Right lobe of liver (tissue), 6 donors: ENCODE results near the gene CFAP92. TPM values are rescaled to one million over a fixed set of nuclear protein-coding genes. Genes with fewer than 3 reads are reported as not detected.

Source experiments
- ATAC-seq, 4 donors: fragments of 200-7000 bp; cut with Tn5 transposase; one replicate each; pipeline ENCODE4 v1.9.1; 2020; ENCODE audit warnings: mild to moderate bottlenecking in 4 of 4, moderate library complexity in 4 of 4
- DNase-seq, 3 donors: peaks; one replicate each; pipeline ENCODE4 v3.0.0-alpha.2; 2020
- H3K27ac ChIP-seq, 3 donors: fragments of 200-600 bp; one replicate each; pipeline ENCODE4 v1.8.0; 2022
- H3K27me3 ChIP-seq, 2 donors: fragments of 200-600 bp; one replicate each; pipeline ENCODE4 v1.8.0; 2022
- H3K36me3 ChIP-seq, 4 donors: fragments of 200-600 bp; sonication (generic) in 1 of 4; one replicate each; pipeline versions ENCODE4 v1.5.1 to v1.8.0; 2017 to 2022; ENCODE audit warnings: control low read depth in 1 of 4
- H3K4me1 ChIP-seq, 4 donors: fragments of 200-600 bp; sonication (generic) in 1 of 4; one replicate each; pipeline versions ENCODE4 v1.5.1 to v1.8.0; 2017 to 2022; ENCODE audit warnings: control low read depth in 1 of 4
- H3K4me3 ChIP-seq, 3 donors: fragments of 200-600 bp; one replicate each; pipeline ENCODE4 v1.8.0; 2022
- H3K9me3 ChIP-seq, 4 donors: fragments of 200-600 bp; sonication (generic) in 1 of 4; one replicate each; pipeline versions ENCODE4 v1.5.1 to v1.8.0; 2017 to 2022; ENCODE audit warnings: control low read depth in 1 of 4
- POLR2A ChIP-seq: fragments of 450-650 bp; IDR thresholded peaks from one replicate; pipeline ENCODE4 v1.6.1; 2017; ENCODE audit warnings: antibody characterized with exemption, mild to moderate bottlenecking
- WGBS: methylation state at CpG from one replicate; pipeline ENCODE4 v1.1.6; 2018; ENCODE audit warnings: low coverage, low lambda C conversion rate; ENCODE audit not compliant: insufficient coverage; ENCODE audit errors: missing lambda C conversion rate; 5-methylcytosine and 5-hydroxymethylcytosine counted together
- intact Hi-C, 2 donors: fragments of 100-400 bp; cut with DNase I; formaldehyde crosslinking; loops; one replicate each; pipeline versions ENCODE4 v1.11.2 to v1.14.1; 2022
- total RNA-seq, 6 experiments: library from RNA; depleted of rRNA in 2 of 6; stranded (reverse); fragments of >200 nt in 2 of 6; fragmentation: NEBNext Ultra II Directional in 3 of 6; extraction: Animal tissue kit (Norgen Biotek cat#: 25700) in 3 of 6; gene quantifications; one replicate each; pipeline versions ENCODE4 v1.1.0 to v1.2.4, GENCODE V29; 2016 to 2023
- TF ChIP-seq, protein P1 (sequence below), 4 donors: fragments of 200-600 bp in 3 of 4; fragments of 450-650 bp in 1 of 4; IDR thresholded peaks; one replicate each; pipeline versions ENCODE4 v1.5.1 to v1.8.0; 2016 to 2022; ENCODE audit warnings: antibody characterized with exemption in 4 of 4, mild to moderate bottlenecking in 2 of 4
- donor health status: DM: no; HTN: yes; CAD: no.
- donor health status: DM: no; HTN: no; CAD: no.
- donor health status: DM: no; HTN: no; CAD: no.
- donor health status: DM: no; HTN: yes; CAD: no.
- donor health status: DM: no; HTN: yes; CAD: no.

Gene CFAP92
- total RNA-seq, 6 experiments from 2014 or later, result 0.05 to 0.21 (median 0.08) TPM; not detected in 2

GRCh38 chr3:128996726-128997125 lies 2.9 kb upstream of the CFAP92 start:
- Histone ChIP-seq H3K27ac (no peak overlapping the region), H3K4me1 (peaks cover 0 to 16% (median 0%) of the 10 kb centered on the region in 4 donors), H3K9me3 (no peaks in the 10 kb centered on the region), H3K36me3 (no peaks in the 10 kb centered on the region), H3K4me3 (no peak overlapping the region), H3K27me3 (peaks cover 0 to 24% of the 10 kb centered on the region in 2 donors)
- intact Hi-C loops, result no loop called here
- no peak for DNase-seq
- WGBS, result 82% methylated on average over 3 of the region's 5 CpGs
- no peak for TF ChIP-seq POLR2A
- TF ChIP-seq, protein P1, sequence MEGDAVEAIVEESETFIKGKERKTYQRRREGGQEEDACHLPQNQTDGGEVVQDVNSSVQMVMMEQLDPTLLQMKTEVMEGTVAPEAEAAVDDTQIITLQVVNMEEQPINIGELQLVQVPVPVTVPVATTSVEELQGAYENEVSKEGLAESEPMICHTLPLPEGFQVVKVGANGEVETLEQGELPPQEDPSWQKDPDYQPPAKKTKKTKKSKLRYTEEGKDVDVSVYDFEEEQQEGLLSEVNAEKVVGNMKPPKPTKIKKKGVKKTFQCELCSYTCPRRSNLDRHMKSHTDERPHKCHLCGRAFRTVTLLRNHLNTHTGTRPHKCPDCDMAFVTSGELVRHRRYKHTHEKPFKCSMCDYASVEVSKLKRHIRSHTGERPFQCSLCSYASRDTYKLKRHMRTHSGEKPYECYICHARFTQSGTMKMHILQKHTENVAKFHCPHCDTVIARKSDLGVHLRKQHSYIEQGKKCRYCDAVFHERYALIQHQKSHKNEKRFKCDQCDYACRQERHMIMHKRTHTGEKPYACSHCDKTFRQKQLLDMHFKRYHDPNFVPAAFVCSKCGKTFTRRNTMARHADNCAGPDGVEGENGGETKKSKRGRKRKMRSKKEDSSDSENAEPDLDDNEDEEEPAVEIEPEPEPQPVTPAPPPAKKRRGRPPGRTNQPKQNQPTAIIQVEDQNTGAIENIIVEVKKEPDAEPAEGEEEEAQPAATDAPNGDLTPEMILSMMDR (IDR thresholded peaks at IDR 0.05), result no peak
- no peak for ATAC-seq

DNA sequence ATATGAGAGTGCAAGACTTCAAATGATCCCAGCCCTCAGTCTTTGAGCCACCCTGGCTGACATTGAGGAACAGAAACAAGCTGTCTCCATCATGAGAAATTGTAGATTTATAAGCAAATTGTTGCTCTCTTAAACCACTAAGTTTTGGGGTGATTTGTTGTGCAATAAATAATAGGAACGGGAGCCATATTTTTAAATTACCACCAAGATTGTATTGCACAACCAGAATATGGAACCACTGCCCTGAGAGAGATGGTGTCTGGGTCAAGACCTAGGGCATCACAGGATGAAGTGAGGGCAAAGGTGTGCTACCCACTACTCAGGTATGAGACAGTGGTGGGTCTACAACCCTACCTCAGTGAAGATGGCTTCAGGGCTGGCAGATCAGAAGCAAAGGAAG lies 2.3 kb upstream of the CFAP92 start:
- H3K4me1 ChIP-seq, result peaks cover 0 to 12% (median 0%) of the 10 kb centered on the region in 4 donors
- no peaks in the 10 kb centered on the region for H3K9me3 ChIP-seq
- ATAC-seq (no peak), DNase-seq (no peak)
- no peak overlapping the region for H3K4me3 ChIP-seq
- peaks cover 0 to 20% of the 10 kb centered on the region in 2 donors for H3K27me3 ChIP-seq
- H3K27ac ChIP-seq, result no peak overlapping the region
- TF ChIP-seq, protein P1 (IDR thresholded peaks at IDR 0.05), result no peak
- no peak for TF ChIP-seq POLR2A
- WGBS, result 67% methylated on average over 1 of the region's 1 CpG
- H3K36me3 ChIP-seq, result no peaks in the 10 kb centered on the region
- intact Hi-C loops, result no loop called here

DNA sequence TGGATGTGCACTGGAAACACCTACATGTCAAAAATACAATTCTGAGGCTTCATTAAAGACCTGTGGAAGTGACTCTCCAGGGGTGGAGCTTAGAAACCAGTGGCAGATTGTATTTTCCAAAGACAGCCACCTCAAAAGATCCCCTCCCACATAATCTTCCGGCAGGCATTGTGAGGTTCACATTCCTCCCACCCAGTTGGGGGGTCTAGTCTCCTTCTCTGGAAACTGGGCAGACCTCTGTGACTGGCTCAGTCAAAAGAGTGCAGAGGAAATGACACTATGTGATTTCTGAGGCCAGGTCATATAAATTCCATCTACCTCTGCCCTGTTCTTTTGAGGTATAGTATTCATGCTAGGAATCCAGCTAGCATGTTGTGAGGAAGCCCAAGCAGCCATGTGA lies 1.9 kb upstream of the CFAP92 start:
- Histone ChIP-seq H3K4me1 (peaks cover 0 to 8% (median 0%) of the 10 kb centered on the region in 4 donors), H3K36me3 (no peaks in the 10 kb centered on the region), H3K4me3 (no peak overlapping the region), H3K27me3 (peaks cover 0 to 15% of the 10 kb centered on the region in 2 donors), H3K27ac (no peak overlapping the region), H3K9me3 (no peaks in the 10 kb centered on the region)
- no peak for ATAC-seq
- intact Hi-C loops, result no loop called here
- 100% methylated on average over 1 of the region's 1 CpG for WGBS
- DNase-seq, result no peak
- TF ChIP-seq, protein P1 (IDR thresholded peaks at IDR 0.05), result no peak
- TF ChIP-seq POLR2A, result no peak

- no peak overlapping the region for H3K27ac ChIP-seq
- no peak overlapping the region for H3K4me3 ChIP-seq
- intact Hi-C loops, result no loop called here
- H3K4me1 ChIP-seq, result peaks cover 0 to 8% (median 0%) of the 10 kb centered on the region in 4 donors
- H3K9me3 ChIP-seq, result no peaks in the 10 kb centered on the region
- DNase-seq, result no peak
- H3K36me3 ChIP-seq, result no peaks in the 10 kb centered on the region
- peaks cover 0 to 14% of the 10 kb centered on the region in 2 donors for H3K27me3 ChIP-seq
- 70% methylated on average over 12 of the region's 19 CpGs for WGBS
- no peak for ATAC-seq
- TF ChIP-seq POLR2A, result no peak
- TF ChIP-seq, protein P1 (IDR thresholded peaks at IDR 0.05), result no peak
Observed at GRCh38 chr3:128994581-128995546, 988 bp upstream of the CFAP92 start.
